Right lobe of liver (tissue), 6 donors: ENCODE results near the gene SMS. TPM values are rescaled to one million over a fixed set of nuclear protein-coding genes. Genes with fewer than 3 reads are reported as not detected.

Source experiments
- ATAC-seq, 4 donors: fragments of 200-7000 bp; cut with Tn5 transposase; one replicate each; pipeline ENCODE4 v1.9.1; 2020; ENCODE audit warnings: mild to moderate bottlenecking in 4 of 4, moderate library complexity in 4 of 4
- DNase-seq, 3 donors: peaks; one replicate each; pipeline ENCODE4 v3.0.0-alpha.2; 2020
- H3K27ac ChIP-seq, 3 donors: fragments of 200-600 bp; one replicate each; pipeline ENCODE4 v1.8.0; 2022
- H3K27me3 ChIP-seq, 2 donors: fragments of 200-600 bp; one replicate each; pipeline ENCODE4 v1.8.0; 2022
- H3K36me3 ChIP-seq, 4 donors: fragments of 200-600 bp; sonication (generic) in 1 of 4; one replicate each; pipeline versions ENCODE4 v1.5.1 to v1.8.0; 2017 to 2022; ENCODE audit warnings: control low read depth in 1 of 4
- H3K4me1 ChIP-seq, 4 donors: fragments of 200-600 bp; sonication (generic) in 1 of 4; one replicate each; pipeline versions ENCODE4 v1.5.1 to v1.8.0; 2017 to 2022; ENCODE audit warnings: control low read depth in 1 of 4
- H3K4me3 ChIP-seq, 3 donors: fragments of 200-600 bp; one replicate each; pipeline ENCODE4 v1.8.0; 2022
- H3K9me3 ChIP-seq, 4 donors: fragments of 200-600 bp; sonication (generic) in 1 of 4; one replicate each; pipeline versions ENCODE4 v1.5.1 to v1.8.0; 2017 to 2022; ENCODE audit warnings: control low read depth in 1 of 4
- CTCF ChIP-seq, 4 donors: fragments of 200-600 bp in 3 of 4; fragments of 450-650 bp in 1 of 4; IDR thresholded peaks; one replicate each; pipeline versions ENCODE4 v1.5.1 to v1.8.0; 2016 to 2022; ENCODE audit warnings: antibody characterized with exemption in 4 of 4, mild to moderate bottlenecking in 2 of 4
- POLR2A ChIP-seq: fragments of 450-650 bp; IDR thresholded peaks from one replicate; pipeline ENCODE4 v1.6.1; 2017; ENCODE audit warnings: antibody characterized with exemption, mild to moderate bottlenecking
- WGBS: methylation state at CpG from one replicate; pipeline ENCODE4 v1.1.6; 2018; ENCODE audit warnings: low coverage, low lambda C conversion rate; ENCODE audit not compliant: insufficient coverage; ENCODE audit errors: missing lambda C conversion rate; 5-methylcytosine and 5-hydroxymethylcytosine counted together
- intact Hi-C, 2 donors: fragments of 100-400 bp; cut with DNase I; formaldehyde crosslinking; loops; one replicate each; pipeline versions ENCODE4 v1.11.2 to v1.14.1; 2022
- total RNA-seq, 6 experiments: library from RNA; depleted of rRNA in 2 of 6; stranded (reverse); fragments of >200 nt in 2 of 6; fragmentation: NEBNext Ultra II Directional in 3 of 6; extraction: Animal tissue kit (Norgen Biotek cat#: 25700) in 3 of 6; gene quantifications; one replicate each; pipeline versions ENCODE4 v1.1.0 to v1.2.4, GENCODE V29; 2016 to 2023
- donor health status: DM: no; HTN: yes; CAD: no.
- donor health status: DM: no; HTN: no; CAD: no.
- donor health status: DM: no; HTN: no; CAD: no.
- donor health status: DM: no; HTN: yes; CAD: no.
- donor health status: DM: no; HTN: yes; CAD: no.

SMS gene
- total RNA-seq, 6 experiments from 2014 or later: 14.6 to 27.1 (median 21.9) TPM

GRCh38 chrX:22032506-22032905 lies 92.0 kb downstream of the SMS start:
- TF ChIP-seq CTCF (IDR thresholded peaks at IDR 0.05) (no peak), POLR2A (no peak)
- no peaks in the 10 kb centered on the region for H3K27me3 ChIP-seq
- H3K9me3 ChIP-seq: no peaks in the 10 kb centered on the region
- H3K4me1 ChIP-seq: no peaks in the 10 kb centered on the region
- no peak overlapping the region for H3K27ac ChIP-seq
- WGBS: 71% methylated on average over 6 of the region's 6 CpGs
- no peak overlapping the region for H3K4me3 ChIP-seq
- ATAC-seq (no peak), DNase-seq (no peak)
- H3K36me3 ChIP-seq: no peaks in the 10 kb centered on the region
- intact Hi-C loops: no loop called here

DNA sequence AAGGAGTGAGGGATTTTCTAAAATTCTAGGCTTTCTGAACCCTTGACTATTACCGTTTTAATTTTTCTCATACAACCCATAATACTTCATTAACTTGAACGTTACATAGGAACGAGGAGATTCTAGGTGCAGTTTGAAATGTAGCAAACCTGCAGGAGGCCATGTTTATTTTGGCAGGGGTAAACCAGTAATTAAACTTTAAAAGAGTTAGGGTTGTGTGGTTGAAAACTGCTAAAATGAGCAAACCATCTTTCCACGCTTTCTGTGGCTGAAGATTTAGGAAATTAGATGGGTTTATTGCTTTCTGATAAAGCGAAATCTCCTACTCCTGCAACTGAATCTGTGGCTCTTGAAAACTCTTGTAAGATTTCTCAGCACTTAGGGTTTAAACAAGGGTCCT lies 93.3 kb downstream of the SMS start:
- H3K36me3 ChIP-seq: no peaks in the 10 kb centered on the region
- ATAC-seq (no peak), DNase-seq (no peak)
- intact Hi-C loops: no loop called here
- no peaks in the 10 kb centered on the region for H3K4me1 ChIP-seq
- TF ChIP-seq POLR2A (no peak), CTCF (IDR thresholded peaks at IDR 0.05) (no peak)
- H3K27me3 ChIP-seq: no peaks in the 10 kb centered on the region
- H3K4me3 ChIP-seq: no peak overlapping the region
- H3K27ac ChIP-seq: no peak overlapping the region
- WGBS: 47% methylated on average over 5 of the region's 5 CpGs
- no peaks in the 10 kb centered on the region for H3K9me3 ChIP-seq

GRCh38 chrX:22035236-22035635 lies 94.7 kb downstream of the SMS start:
- no peak overlapping the region for H3K4me3 ChIP-seq
- DNase-seq (no peak), ATAC-seq (no peak)
- no peaks in the 10 kb centered on the region for H3K9me3 ChIP-seq
- 27% methylated on average over 1 of the region's 1 CpG for WGBS
- TF ChIP-seq POLR2A (no peak), CTCF (IDR thresholded peaks at IDR 0.05) (no peak)
- no peaks in the 10 kb centered on the region for H3K4me1 ChIP-seq
- H3K36me3 ChIP-seq: no peaks in the 10 kb centered on the region
- H3K27ac ChIP-seq: no peak overlapping the region
- intact Hi-C loops: no loop called here
- H3K27me3 ChIP-seq: no peaks in the 10 kb centered on the region

DNA sequence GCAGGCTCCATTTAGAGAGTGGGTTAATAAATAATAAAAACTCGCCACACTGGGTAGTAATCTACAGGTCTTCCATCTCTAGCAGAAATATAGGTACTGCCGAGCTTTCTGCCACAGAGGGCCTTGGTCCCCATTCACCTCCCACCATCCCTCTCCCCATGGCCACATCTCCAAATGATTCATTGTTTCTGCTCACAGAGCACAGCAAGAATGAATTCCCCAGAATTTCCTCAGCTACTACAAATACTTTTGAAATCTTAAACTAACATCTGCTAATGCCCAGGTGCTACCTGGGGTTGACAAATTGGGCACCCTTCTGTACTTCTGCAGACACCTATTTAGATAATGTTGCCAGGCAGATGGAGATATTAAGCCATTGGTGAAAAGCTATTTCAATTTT lies 96.7 kb downstream of the SMS start:
- DNase-seq (no peak), ATAC-seq (no peak)
- WGBS: 83% methylated on average over 1 of the region's 2 CpGs
- Histone ChIP-seq H3K4me1 (no peaks in the 10 kb centered on the region), H3K27me3 (no peaks in the 10 kb centered on the region), H3K27ac (no peak overlapping the region), H3K9me3 (no peaks in the 10 kb centered on the region), H3K36me3 (no peaks in the 10 kb centered on the region), H3K4me3 (no peak overlapping the region)
- intact Hi-C loops: no loop called here
- TF ChIP-seq CTCF (IDR thresholded peaks at IDR 0.05): no peak
- no peak for TF ChIP-seq POLR2A

DNA sequence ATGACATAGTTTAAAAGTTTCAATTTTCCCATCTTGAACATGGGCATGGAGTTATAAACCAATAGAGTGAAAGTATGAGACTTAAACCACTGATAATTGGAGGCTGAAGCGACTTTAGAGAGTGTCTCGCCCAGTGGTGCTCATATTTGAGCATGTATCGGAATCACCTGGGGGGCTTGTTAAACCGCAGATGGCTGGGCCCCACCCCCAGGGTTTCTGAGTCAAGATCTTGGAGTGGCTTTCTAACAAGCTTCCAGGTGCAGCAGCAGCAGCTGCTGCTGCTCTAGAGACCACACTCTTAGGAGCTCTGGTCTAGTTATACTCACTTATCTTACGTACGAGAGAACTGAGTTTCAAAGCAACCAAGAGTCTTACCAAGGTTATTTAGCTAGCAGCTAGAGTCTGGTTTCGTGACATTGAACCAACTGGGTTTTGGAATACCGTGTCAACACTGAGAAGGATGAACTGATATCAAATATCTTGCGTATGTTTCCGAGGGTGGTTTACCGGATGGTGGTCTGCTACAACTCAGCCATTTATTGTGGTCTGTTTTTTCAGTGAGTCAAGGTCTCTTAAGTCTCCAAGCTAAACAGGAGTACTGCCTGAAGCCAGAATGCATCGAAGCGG lies 97.5 kb downstream of the SMS start:
- DNase-seq (no peak), ATAC-seq (no peak)
- Histone ChIP-seq H3K4me1 (no peaks in the 10 kb centered on the region), H3K9me3 (no peaks in the 10 kb centered on the region), H3K27me3 (no peaks in the 10 kb centered on the region), H3K27ac (no peak overlapping the region), H3K36me3 (no peaks in the 10 kb centered on the region), H3K4me3 (no peak overlapping the region)
- WGBS: 78% methylated on average over 9 of the region's 13 CpGs
- intact Hi-C loops: no loop called here
- no peak for TF ChIP-seq CTCF (IDR thresholded peaks at IDR 0.05)
- TF ChIP-seq POLR2A: no peak
